ENCODE results near the gene CYYR1.

GRCh38 chr21:26563856-26564503 is 9.1 kb downstream of the CYYR1 start:
- TF ChIP-seq POLR2A (IDR thresholded peaks at IDR 0.05) (no peak), CTCF (IDR thresholded peaks at IDR 0.05) (no peak)

Measured in Peyer's patch (tissue), 4 donors.